Stimulated activated CD4-positive, alpha-beta T cell treated with anti-CD3 and anti-CD28 coated beads, TNF-alpha, amount 100 ng/mL, for 4 hours (primary cell): ENCODE data around the gene SH3BP5.

Experiments used
- DNase-seq, 3 experiments: peaks; one replicate each; pipeline ENCODE4 v3.0.0-alpha.2; 2020; ENCODE audit warnings: low read depth in 3 of 3

SH3BP5 gene

GRCh38 chr3:15253023-15253697, 79.2 kb downstream of the SH3BP5 start:
- no peak for DNase-seq

DNA sequence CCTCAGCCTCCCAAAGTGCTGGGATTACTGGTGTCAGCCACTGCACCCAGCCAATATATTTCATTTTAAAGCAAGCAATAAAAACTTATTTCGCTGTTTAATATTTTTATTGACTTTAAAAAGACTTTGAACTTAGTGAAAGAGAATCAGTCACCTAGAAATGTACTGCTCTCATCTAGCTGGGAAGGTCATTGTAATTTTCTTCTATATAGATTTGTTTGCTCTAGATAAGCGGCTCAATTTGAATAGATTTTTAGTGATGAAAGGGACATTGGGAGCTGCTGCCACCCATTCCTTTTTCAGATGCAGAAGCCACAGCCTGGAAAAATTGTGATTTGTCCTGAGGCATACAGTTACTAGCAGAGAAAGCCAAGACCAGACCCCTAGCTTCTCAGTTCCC, 86.2 kb downstream of the SH3BP5 start:
- DNase-seq: no peak

DNA sequence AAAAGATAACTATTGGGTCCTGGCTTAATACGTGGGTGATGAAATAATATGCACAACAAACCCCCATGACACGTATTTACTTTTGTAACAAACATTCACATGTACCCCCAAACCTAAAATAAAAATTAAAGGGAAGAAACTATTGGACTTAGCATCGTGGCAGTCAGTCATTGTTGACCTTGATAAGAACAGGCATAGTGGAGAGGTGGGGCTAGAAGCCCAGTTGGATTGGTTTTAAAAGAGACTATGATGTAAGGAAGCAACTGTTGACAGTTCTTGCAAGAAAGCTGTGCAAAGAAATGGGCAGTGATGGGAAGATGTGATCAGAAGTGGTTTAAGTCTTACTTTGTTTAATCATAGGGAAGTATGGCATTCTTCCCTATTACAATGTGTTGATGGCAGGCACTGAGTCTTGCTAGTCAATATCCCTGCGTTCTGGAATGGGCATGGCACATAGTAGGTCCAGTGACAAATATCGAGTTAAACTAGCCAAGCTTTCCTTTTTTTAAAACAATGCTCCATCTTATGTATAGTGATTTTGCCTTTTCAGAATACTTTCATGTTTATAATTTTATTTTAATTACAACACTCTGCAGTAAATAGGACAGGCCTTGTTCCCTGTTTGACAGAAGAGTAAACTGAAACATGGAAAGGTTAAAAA, 88.4 kb downstream of the SH3BP5 start:
- DNase-seq: no peak

DNA sequence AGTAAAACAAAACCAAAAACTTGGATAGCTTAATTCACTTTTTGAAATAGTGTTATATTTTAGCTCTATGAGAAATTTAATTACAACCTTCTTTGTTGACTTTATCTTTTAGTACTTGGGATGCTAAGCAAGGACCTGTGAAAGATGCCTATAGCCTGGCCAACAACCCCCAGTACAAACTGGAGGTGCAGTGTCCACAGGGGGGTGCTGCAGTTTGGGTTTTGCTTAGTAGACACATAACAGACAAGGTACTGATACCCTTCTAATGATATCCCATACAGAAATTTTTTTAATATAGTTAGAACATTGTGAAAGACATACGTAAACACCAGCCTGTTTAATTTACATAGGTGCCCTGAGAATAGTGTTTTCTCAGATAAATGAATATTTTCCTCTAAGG, 91.0 kb downstream of the SH3BP5 start:
- peak in 1 of 3 experiments; percentile 11 for DNase-seq

DNA sequence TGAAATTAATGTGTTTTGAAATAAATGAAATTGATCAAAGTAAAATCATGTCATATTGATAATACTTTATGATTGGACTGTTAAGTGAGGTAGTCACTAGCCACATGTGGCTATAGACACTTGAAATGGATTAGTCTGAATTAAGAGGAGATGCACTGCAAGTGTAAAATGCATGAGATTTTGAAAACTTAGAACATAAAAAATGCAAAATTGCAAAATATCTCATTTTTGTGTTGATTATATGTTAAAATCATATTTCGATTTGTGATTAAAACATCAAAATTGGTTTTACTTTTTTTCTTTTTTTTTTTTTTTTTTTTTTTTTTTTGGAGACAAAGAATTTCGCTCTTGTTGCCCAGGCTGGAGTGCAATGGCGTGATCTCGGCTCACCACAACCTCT, 103.1 kb downstream of the SH3BP5 start:
- no peak for DNase-seq

GRCh38 chr3:15228147-15228546, 104.2 kb downstream of the SH3BP5 start:
- DNase-seq: no peak

DNA sequence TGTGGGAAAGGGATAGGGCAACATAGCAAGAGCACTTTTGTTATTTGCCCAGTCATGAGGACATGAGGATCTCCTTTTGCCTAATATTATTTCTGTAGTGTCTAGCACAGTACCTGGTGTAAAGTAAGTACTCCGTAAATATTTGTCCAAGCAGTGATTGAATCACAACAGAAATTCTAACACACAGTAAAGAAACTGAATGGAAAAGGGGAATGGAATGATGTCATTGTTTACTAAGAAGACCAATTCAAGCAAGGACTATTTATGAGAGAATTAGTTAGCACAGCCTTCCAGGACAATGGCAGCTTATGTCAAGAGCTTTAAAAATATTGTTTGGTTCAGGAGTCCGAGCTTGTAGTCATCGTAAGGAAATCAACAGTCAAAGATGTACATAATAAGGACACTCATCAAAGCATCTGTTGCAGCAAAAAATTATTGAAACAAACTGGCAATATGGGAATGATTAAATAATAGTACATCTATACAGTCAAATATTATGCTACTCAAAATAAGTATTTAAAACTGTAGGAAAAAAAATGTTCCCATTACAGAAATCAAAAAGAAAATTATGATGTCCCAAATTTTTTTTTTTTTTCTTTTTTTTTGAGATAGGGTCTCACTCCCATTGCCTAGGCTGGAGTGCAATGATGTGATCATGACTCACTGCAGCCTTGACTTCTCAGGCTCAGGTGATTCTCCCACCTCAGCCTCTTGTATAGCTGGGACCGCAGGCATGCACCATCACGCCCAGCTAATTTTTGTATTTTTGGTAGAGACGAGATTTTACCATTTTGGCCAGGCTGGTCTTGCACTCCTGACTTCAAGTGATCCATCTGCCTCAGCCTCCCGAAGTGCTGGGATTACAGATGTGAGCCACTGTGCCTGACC, 108.5 kb downstream of the SH3BP5 start:
- DNase-seq: no peak

GRCh38 chr3:15221574-15222217, 110.7 kb downstream of the SH3BP5 start:
- DNase-seq: no peak

- DNase-seq: no peak
These were observed 111.7 kb downstream of the SH3BP5 start for GRCh38 chr3:15220661-15221060.

- DNase-seq: no peak
These were observed 112.3 kb downstream of the SH3BP5 start for GRCh38 chr3:15220056-15220455.

DNA sequence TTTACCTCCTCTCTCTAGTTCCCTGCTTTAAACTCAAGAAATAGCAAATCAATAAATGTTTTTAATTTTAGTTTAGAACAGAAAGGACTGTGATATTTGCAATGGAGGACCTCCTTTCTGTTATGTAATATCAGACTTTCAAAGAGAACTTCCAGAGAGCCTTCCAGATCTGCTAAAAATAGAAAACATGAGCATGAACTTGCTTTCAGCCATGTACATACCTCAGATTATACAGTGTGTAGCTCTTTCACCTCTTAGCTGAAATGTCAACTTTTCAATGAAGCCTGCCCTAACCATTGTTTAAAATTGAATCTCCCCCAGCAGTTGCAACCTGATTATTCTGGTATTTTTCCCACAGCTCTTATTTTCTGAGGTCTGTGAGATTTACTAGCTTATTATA, 113.7 kb downstream of the SH3BP5 start:
- no peak for DNase-seq

DNA sequence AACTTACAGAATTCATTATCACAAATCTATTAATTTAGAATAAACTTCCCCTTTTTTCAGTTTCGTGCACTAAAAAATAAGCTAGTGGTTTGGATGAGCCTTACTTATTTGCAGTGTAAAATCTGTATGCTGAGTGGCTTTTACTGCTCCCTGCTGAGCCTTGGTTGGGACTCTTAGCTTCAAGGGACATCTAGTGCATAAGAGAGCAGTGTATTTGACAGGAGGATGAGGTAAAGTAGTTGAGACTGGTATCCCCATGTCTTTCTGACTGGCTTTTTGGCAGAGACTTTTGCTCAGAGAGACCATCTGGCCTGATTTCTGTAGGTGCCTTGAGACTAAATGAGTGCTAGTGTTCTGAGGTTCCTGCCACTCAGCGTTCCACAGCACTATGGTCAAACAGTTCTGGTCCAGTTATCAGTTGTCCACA, 114.5 kb downstream of the SH3BP5 start:
- no peak for DNase-seq

GRCh38 chr3:15217011-15217671, 115.2 kb downstream of the SH3BP5 start:
- no peak for DNase-seq

GRCh38 chr3:15216501-15216900, 115.9 kb downstream of the SH3BP5 start:
- DNase-seq: no peak

- no peak for DNase-seq
These were observed 116.4 kb downstream of the SH3BP5 start for GRCh38 chr3:15215996-15216395.

- no peak for DNase-seq
These were observed 117.6 kb downstream of the SH3BP5 start for GRCh38 chr3:15214758-15215157.

DNA sequence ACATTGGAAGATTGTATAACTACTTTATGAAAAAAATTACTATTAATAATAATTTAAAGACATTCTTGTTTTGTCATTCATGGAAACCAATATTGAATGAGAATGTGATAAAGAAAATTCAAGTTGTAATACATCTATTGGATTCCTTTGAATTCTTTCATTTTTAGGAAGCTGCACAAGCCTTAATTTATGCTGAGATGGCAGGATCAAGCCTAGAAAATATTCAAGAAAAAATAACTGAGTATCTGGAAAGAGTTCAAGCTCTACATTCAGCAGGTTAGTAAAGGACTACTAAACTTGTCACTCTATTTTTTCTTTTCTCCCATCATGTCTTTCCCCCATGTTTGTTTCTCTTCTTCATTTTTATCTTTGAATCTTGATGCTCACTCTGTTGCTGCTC, 120.4 kb downstream of the SH3BP5 start:
- no peak for DNase-seq

DNA sequence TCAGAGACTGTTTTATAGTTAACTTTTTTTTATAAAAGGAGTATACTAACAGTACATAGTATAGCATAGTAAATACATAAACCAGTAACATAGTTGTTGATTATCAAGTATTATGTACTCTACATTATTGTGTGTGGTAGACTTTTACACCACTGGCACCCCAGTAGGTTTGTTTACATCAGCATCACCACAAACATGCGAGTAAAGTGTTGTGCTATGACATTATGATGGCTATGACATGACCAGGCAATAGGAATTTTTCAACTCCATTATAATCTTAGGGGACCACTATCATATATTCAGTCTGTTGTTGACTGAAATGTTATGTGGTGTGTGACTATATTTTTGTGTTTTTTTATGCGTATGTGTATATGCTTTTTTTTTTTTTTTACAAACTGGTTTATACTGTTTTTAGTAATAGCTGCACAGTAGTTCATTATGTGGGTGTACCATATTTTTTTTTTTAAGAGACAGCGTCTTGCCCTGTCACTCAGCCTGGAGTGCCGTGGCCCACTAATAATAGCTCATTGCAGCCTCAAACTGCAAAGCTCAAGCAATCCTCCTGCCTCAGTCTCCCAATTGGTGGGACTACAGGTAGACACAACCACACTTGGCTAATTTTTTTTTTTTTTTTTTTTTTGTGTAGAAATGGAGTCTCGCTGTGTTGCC, 124.4 kb downstream of the SH3BP5 start:
- DNase-seq: no peak

DNA sequence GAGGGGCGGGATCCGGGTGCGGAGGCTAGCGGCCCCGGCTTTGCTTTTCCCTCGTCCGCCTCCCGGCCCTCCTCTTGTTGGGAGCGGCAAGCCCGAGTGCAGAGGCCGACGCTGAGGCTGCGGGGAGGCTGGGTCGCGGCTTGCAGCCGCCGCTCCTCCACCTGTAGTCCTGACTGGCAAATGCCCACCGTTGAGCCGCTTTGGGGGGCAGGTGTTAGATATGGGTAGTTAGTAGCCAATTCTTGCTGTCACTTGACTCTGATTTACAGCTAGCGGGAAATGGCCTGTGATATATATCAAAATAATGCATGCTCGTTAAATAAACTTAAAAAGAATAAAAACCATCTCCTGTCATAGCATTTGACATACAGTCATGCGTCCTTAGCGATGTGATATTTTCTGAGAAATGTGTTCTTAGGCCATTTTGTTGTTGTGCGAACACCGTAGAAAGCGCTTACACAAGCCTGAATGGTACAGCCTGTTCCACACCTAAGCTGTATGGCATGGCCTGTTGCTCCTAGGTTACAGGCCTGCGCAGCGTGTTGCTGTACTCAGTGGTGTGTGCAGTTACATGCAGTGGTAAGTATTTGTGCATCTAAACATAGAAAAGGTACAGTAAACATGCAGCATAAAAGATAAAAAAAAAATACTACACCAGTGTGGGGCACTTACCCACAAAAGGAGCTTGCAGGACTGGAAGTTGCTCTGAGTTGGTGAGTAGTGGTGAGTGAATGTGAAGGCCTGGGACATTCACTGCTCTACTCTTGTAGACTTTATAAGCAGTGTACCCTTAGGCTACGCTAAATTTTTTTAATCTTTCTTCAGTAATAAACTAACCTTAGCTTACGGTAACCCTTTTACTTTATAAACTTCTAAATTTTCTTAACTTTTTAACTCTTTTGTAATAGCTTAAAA, 125.5 kb downstream of the SH3BP5 start:
- no peak for DNase-seq
